Kidney glomerular epithelial cell (primary cell): ENCODE measurements around the gene CNNM2.

Experiments
- DNase-seq: peaks from one replicate; lab custom pipeline; 2025; lab: John Stamatoyannopoulos, UW

Gene CNNM2

GRCh38 chr10:102917962-102918816, at the start of gene CNNM2:
Gene CNNM2, plus strand, starts transcription at chr10:102918294. Its CDS starts 187 bp downstream, at chr10:102918481.
- peak; percentile 99 for DNase-seq

- DNase-seq: no peak
These were observed 49.2 kb upstream of the CNNM2 start for GRCh38 chr10:102868911-102869257.

- DNase-seq: no peak
These were observed 48.6 kb upstream of the CNNM2 start, which contains the start of gene AS3MT for GRCh38 chr10:102869258-102870198. Gene AS3MT, plus strand, starts transcription at chr10:102869470. Its CDS starts 123 bp downstream, at chr10:102869593.

- no peak for DNase-seq
These were observed 47.9 kb upstream of the CNNM2 start for GRCh38 chr10:102870221-102870620.

- DNase-seq: no peak
These were observed 45.9 kb upstream of the CNNM2 start for GRCh38 chr10:102872163-102872562.

- DNase-seq: no peak
These were observed 41.3 kb upstream of the CNNM2 start for GRCh38 chr10:102876747-102877153.

GRCh38 chr10:102878629-102879028, 39.5 kb upstream of the CNNM2 start:
- no peak for DNase-seq

- DNase-seq: no peak
These were observed 37.8 kb upstream of the CNNM2 start for GRCh38 chr10:102880256-102880655.

- no peak for DNase-seq
These were observed 30.0 kb upstream of the CNNM2 start for GRCh38 chr10:102888048-102888447.

- DNase-seq: no peak
These were observed 23.5 kb upstream of the CNNM2 start for GRCh38 chr10:102894466-102895213.

- DNase-seq: no peak
These were observed 18.1 kb upstream of the CNNM2 start for GRCh38 chr10:102900006-102900405.

GRCh38 chr10:102904346-102904745, 13.7 kb upstream of the CNNM2 start:
- DNase-seq: no peak

- no peak for DNase-seq
These were observed 11.6 kb upstream of the CNNM2 start for GRCh38 chr10:102906507-102906906.

GRCh38 chr10:102914781-102915180, 3.3 kb upstream of the CNNM2 start:
- no peak for DNase-seq

GRCh38 chr10:102916173-102916572, 1.9 kb upstream of the CNNM2 start:
- no peak for DNase-seq

- DNase-seq: peak; percentile 41
These were observed 656 bp upstream of the CNNM2 start for GRCh38 chr10:102917314-102917961.

GRCh38 chr10:102918817-102919245, 737 bp downstream of the CNNM2 start:
- no peak for DNase-seq

GRCh38 chr10:102919246-102919959, 1.3 kb downstream of the CNNM2 start:
- no peak for DNase-seq

GRCh38 chr10:102919992-102920739, 2.1 kb downstream of the CNNM2 start:
- DNase-seq: no peak

GRCh38 chr10:102923601-102924000, 5.5 kb downstream of the CNNM2 start:
- no peak for DNase-seq
